Neutrophil (primary cell): ENCODE results near the gene CGB8.
"Not testable (repeated sequence)": the region's sequence is repeated elsewhere in the genome, so short reads cannot be mapped to it uniquely, and the experiment has no call there.

ENCODE experiments used
- H3K27ac ChIP-seq: fragments of 200-600 bp; sonication (generic); 2 replicates; pipeline ENCODE4 v1.5.1; 2016; ENCODE audit warnings: mild to moderate bottlenecking, moderate library complexity
- H3K27me3 ChIP-seq: fragments of 200-600 bp; sonication (generic); 2 replicates; pipeline ENCODE4 v1.6.0; 2016; ENCODE audit warnings: mild to moderate bottlenecking
- H3K36me3 ChIP-seq: fragments of 200-600 bp; sonication (generic); 2 replicates; pipeline ENCODE4 v1.5.1; 2017
- H3K4me1 ChIP-seq, 2 experiments: fragments of 200-600 bp in 1 of 2; sonication (generic) in 1 of 2; 1 replicate in 1 of 2; 2 replicates in 1 of 2; pipeline versions ENCODE4 v1.5.1 to v1.6.1; 2013 to 2016; ENCODE audit warnings: low read depth in 1 of 2, low read length in 1 of 2, mild to moderate bottlenecking in 1 of 2, moderate library complexity in 1 of 2; ENCODE audit not compliant: control insufficient read depth in 1 of 2, insufficient read depth in 1 of 2
- H3K4me3 ChIP-seq, 2 experiments: fragments of 200-600 bp in 1 of 2; sonication (generic) in 1 of 2; 1 replicate in 1 of 2; 2 replicates in 1 of 2; pipeline ENCODE4 v1.5.1; 2013 to 2016; ENCODE audit warnings: low read depth in 1 of 2, low read length in 1 of 2, mild to moderate bottlenecking in 1 of 2, moderate library complexity in 1 of 2
- H3K9me3 ChIP-seq: fragments of 200-600 bp; sonication (generic); 2 replicates; pipeline ENCODE4 v1.5.1; 2016
- CTCF ChIP-seq: fragments of 200-600 bp; sonication (generic); IDR thresholded peaks from 2 replicates; pipeline ENCODE4 v1.5.1; 2016; ENCODE audit warnings: antibody characterized with exemption

CGB8 gene

GRCh38 chr19:49061445-49061844, 12.5 kb upstream of the CGB8 start:
- Histone ChIP-seq H3K27ac (no peak overlapping the region), H3K4me3 (no peak overlapping the region), H3K36me3 (no peaks in the 10 kb centered on the region), H3K27me3 (peaks cover 100% of the 10 kb centered on the region), H3K9me3 (no peaks in the 10 kb centered on the region), H3K4me1 (peaks cover 12 to 14% of the 10 kb centered on the region in 2 experiments)
- TF ChIP-seq CTCF, result no peak

GRCh38 chr19:49061000-49061399, 12.1 kb upstream of the CGB8 start:
- Histone ChIP-seq H3K36me3 (no peaks in the 10 kb centered on the region), H3K4me1 (peaks cover 16 to 18% of the 10 kb centered on the region in 2 experiments), H3K9me3 (no peaks in the 10 kb centered on the region), H3K27me3 (peaks cover 100% of the 10 kb centered on the region), H3K27ac (no peak overlapping the region), H3K4me3 (no peak overlapping the region)
- TF ChIP-seq CTCF, result no peak

- H3K36me3 ChIP-seq, result no peaks in the 10 kb centered on the region
- H3K4me3 ChIP-seq, result no peak overlapping the region
- peaks cover 18 to 21% of the 10 kb centered on the region in 2 experiments for H3K4me1 ChIP-seq
- TF ChIP-seq CTCF, result no peak
- peaks cover 93% of the 10 kb centered on the region for H3K27me3 ChIP-seq
- H3K27ac ChIP-seq, result no peak overlapping the region
- no peaks in the 10 kb centered on the region for H3K9me3 ChIP-seq
Observed at GRCh38 chr19:49059053-49059452, 10.1 kb upstream of the CGB8 start.

- peaks cover 89% of the 10 kb centered on the region for H3K27me3 ChIP-seq
- peaks cover 18 to 21% of the 10 kb centered on the region in 2 experiments for H3K4me1 ChIP-seq
- no peak overlapping the region for H3K4me3 ChIP-seq
- no peaks in the 10 kb centered on the region for H3K9me3 ChIP-seq
- no peaks in the 10 kb centered on the region for H3K36me3 ChIP-seq
- no peak overlapping the region for H3K27ac ChIP-seq
- no peak for TF ChIP-seq CTCF
Observed at GRCh38 chr19:49058562-49058961, 9.7 kb upstream of the CGB8 start.

- Histone ChIP-seq H3K27me3 (peaks cover 85% of the 10 kb centered on the region), H3K4me3 (peak within 1 kb of the TSS in 1 of 2 experiments; percentile 62), H3K27ac (no peak within 1 kb of the TSS)
Observed at GRCh38 chr19:49057636-49058234, 8.8 kb upstream of the CGB8 start, which contains the start of gene CGB7. TSS of gene CGB7 (minus strand) at chr19:49057749. CDS start at chr19:49055375, 2,374 bp downstream.

GRCh38 chr19:49056902-49057596, 8.1 kb upstream of the CGB8 start:
- peaks cover 18 to 21% of the 10 kb centered on the region in 2 experiments for H3K4me1 ChIP-seq
- not testable (repeated sequence) for H3K9me3 ChIP-seq, H3K36me3 ChIP-seq, H3K27ac ChIP-seq
- H3K4me3 ChIP-seq, result peak overlapping the region in 1 of 2 experiments; percentile 62
- peaks cover 78% of the 10 kb centered on the region for H3K27me3 ChIP-seq

More at GRCh38 chr19:49057636-49058234, 8.8 kb upstream of the CGB8 start, which contains the start of gene CGB7:
- TF ChIP-seq CTCF, result no peak
- Histone ChIP-seq H3K9me3 (no peaks in the 10 kb centered on the region), H3K4me1 (peaks cover 18 to 21% of the 10 kb centered on the region in 2 experiments), H3K36me3 (no peaks in the 10 kb centered on the region)
